H9 (cell line): Measurements from ENCODE around the gene SLC2A1. TPM values are rescaled to one million over a fixed set of nuclear protein-coding genes. Genes with fewer than 3 reads are reported as not detected.

Experiments
- DNase-seq: peaks from one replicate; pipeline ENCODE4 v3.0.0-alpha.2; 2017
- H2AFZ ChIP-seq: one replicate; pipeline ENCODE4 v1.6.1; 2013; ENCODE audit warnings: mild to moderate bottlenecking, low read length, control low read depth, moderate library complexity
- H2AK5ac ChIP-seq: 2 replicates; pipeline ENCODE4 v1.6.1; 2013; ENCODE audit warnings: low read length, control low read depth, mixed read lengths; ENCODE audit not compliant: insufficient read length
- H2BK120ac ChIP-seq: one replicate; pipeline ENCODE4 v1.6.1; 2013; ENCODE audit warnings: low read depth, mild to moderate bottlenecking, low read length, control low read depth, inconsistent platforms; ENCODE audit not compliant: poor library complexity, severe bottlenecking
- H2BK12ac ChIP-seq: 2 replicates; pipeline ENCODE4 v1.6.1; 2013; ENCODE audit warnings: low read length, control low read depth, mixed read lengths, low read depth; ENCODE audit not compliant: insufficient read length
- H2BK15ac ChIP-seq: 2 replicates; pipeline ENCODE4 v1.6.1; 2013; ENCODE audit warnings: low read depth, low read length, control low read depth
- H2BK20ac ChIP-seq: one replicate; pipeline ENCODE4 v1.6.1; 2013; ENCODE audit warnings: low read depth, mild to moderate bottlenecking, low read length, control low read depth, inconsistent platforms; ENCODE audit not compliant: poor library complexity, severe bottlenecking
- H2BK5ac ChIP-seq: 2 replicates; pipeline ENCODE4 v1.6.1; 2013; ENCODE audit warnings: low read length, control low read depth, mixed read lengths; ENCODE audit not compliant: insufficient read length
- H3K14ac ChIP-seq: 2 replicates; pipeline ENCODE4 v1.6.1; 2013; ENCODE audit warnings: low read length, control low read depth; ENCODE audit not compliant: insufficient read depth
- H3K18ac ChIP-seq: 2 replicates; pipeline ENCODE4 v1.6.1; 2013; ENCODE audit warnings: low read depth, mild to moderate bottlenecking, mixed read lengths, low read length, control low read depth; ENCODE audit not compliant: insufficient read length
- H3K23ac ChIP-seq: 2 replicates; pipeline ENCODE4 v1.6.1; 2013; ENCODE audit warnings: low read length, control low read depth, mixed read lengths, low read depth; ENCODE audit not compliant: insufficient read length
- H3K23me2 ChIP-seq: 2 replicates; pipeline ENCODE4 v1.6.1; 2013; ENCODE audit warnings: low read depth, mild to moderate bottlenecking, mixed read lengths, low read length, control low read depth; ENCODE audit not compliant: insufficient read length, poor library complexity, severe bottlenecking
- H3K27ac ChIP-seq: 2 replicates; pipeline ENCODE4 v1.5.1; 2013; ENCODE audit warnings: low read length, control low read depth, mixed read lengths, low read depth; ENCODE audit not compliant: insufficient read length
- H3K27me3 ChIP-seq: 2 replicates; pipeline ENCODE4 v1.6.1; 2013; ENCODE audit warnings: low read length, control low read depth, inconsistent platforms; ENCODE audit not compliant: insufficient read depth
- H3K4ac ChIP-seq: 2 replicates; pipeline ENCODE4 v1.6.1; 2013; ENCODE audit warnings: low read depth, mild to moderate bottlenecking, control low read depth, inconsistent platforms, low read length, moderate library complexity
- H3K4me1 ChIP-seq: 2 replicates; pipeline ENCODE4 v1.6.1; 2013; ENCODE audit warnings: low read length, control low read depth, inconsistent platforms; ENCODE audit not compliant: insufficient read depth
- H3K4me2 ChIP-seq: 2 replicates; pipeline ENCODE4 v1.6.1; 2013; ENCODE audit warnings: low read length, control low read depth, mixed read lengths; ENCODE audit not compliant: insufficient read length, insufficient read depth
- H3K56ac ChIP-seq: 2 replicates; pipeline ENCODE4 v1.6.1; 2013; ENCODE audit warnings: low read depth, mild to moderate bottlenecking, mixed read lengths, low read length, control low read depth; ENCODE audit not compliant: insufficient read length
- H3K79me1 ChIP-seq: 2 replicates; pipeline ENCODE4 v1.6.1; 2013; ENCODE audit warnings: low read depth, mild to moderate bottlenecking, moderate library complexity, low read length, control low read depth, inconsistent platforms; ENCODE audit not compliant: insufficient read depth, poor library complexity, severe bottlenecking
- H3K79me2 ChIP-seq: 2 replicates; pipeline ENCODE4 v1.6.1; 2013; ENCODE audit warnings: low read length, control low read depth, inconsistent platforms; ENCODE audit not compliant: insufficient read depth
- H3K9ac ChIP-seq: 2 replicates; pipeline ENCODE4 v1.6.1; 2013; ENCODE audit warnings: low read length, control low read depth, mixed read lengths; ENCODE audit not compliant: insufficient read length; ENCODE audit errors: extremely low read depth
- H3K9me3 ChIP-seq: one replicate; pipeline ENCODE4 v1.6.1; 2013; ENCODE audit warnings: low read depth, low read length, inconsistent platforms; ENCODE audit not compliant: control insufficient read depth
- H3T11ph ChIP-seq: one replicate; pipeline ENCODE4 v1.6.1; 2013; ENCODE audit warnings: mild to moderate bottlenecking, low read length, control low read depth, inconsistent platforms
- H4K20me1 ChIP-seq: one replicate; pipeline ENCODE4 v1.6.1; 2013; ENCODE audit not compliant: control insufficient read depth, insufficient read length, insufficient read depth
- H4K5ac ChIP-seq: 2 replicates; pipeline ENCODE4 v1.6.1; 2013; ENCODE audit warnings: low read depth, mild to moderate bottlenecking, mixed read lengths, low read length, control low read depth; ENCODE audit not compliant: insufficient read length
- H4K8ac ChIP-seq: replicated peaks from 2 replicates; pipeline ENCODE4 v1.6.1; 2013; ENCODE audit warnings: low read length, control low read depth, mixed read lengths, low read depth; ENCODE audit not compliant: insufficient read length
- H4K91ac ChIP-seq: 2 replicates; pipeline ENCODE4 v1.6.1; 2013; ENCODE audit warnings: low read depth, mild to moderate bottlenecking, moderate library complexity, mixed read lengths, low read length, control low read depth; ENCODE audit not compliant: insufficient read length
- H3K27ac Mint-ChIP-seq, 3 experiments: 2 replicates in 2 of 3; 3 replicates in 1 of 3; pipeline ENCODE4 v1.8.0; 2020 to 2021; ENCODE audit warnings: mixed read lengths in 3 of 3, mild to moderate bottlenecking in 1 of 3, moderate library complexity in 1 of 3
- H3K27me3 Mint-ChIP-seq: 2 replicates; pipeline ENCODE4 v1.8.0; 2021; ENCODE audit warnings: low read depth, mild to moderate bottlenecking, moderate library complexity, mixed read lengths
- H3K36me3 Mint-ChIP-seq, 3 experiments: 2 replicates in 2 of 3; 3 replicates in 1 of 3; pipeline ENCODE4 v1.8.0; 2020 to 2021; ENCODE audit warnings: low read depth in 3 of 3, mixed read lengths in 3 of 3; ENCODE audit not compliant: insufficient read depth in 1 of 3
- H3K4me1 Mint-ChIP-seq, 2 experiments: 2 replicates each; pipeline ENCODE4 v1.8.0; 2020; ENCODE audit warnings: mixed read lengths in 2 of 2
- H3K4me3 Mint-ChIP-seq, 2 experiments: 2 replicates in 1 of 2; 3 replicates in 1 of 2; pipeline ENCODE4 v1.8.0; 2020 to 2021; ENCODE audit warnings: mild to moderate bottlenecking in 2 of 2, mixed read lengths in 2 of 2, moderate library complexity in 1 of 2
- H3K9me3 Mint-ChIP-seq, 2 experiments: 2 replicates in 1 of 2; 3 replicates in 1 of 2; pipeline ENCODE4 v1.8.0; 2020; ENCODE audit warnings: mild to moderate bottlenecking in 2 of 2, mixed read lengths in 2 of 2, moderate library complexity in 1 of 2
- WGBS: extraction: QIAGEN DNeasy Blood & Tissue Kit; methylation state at CpG from one replicate; pipeline ENCODE4 v1.1.7; 2013; ENCODE audit warnings: missing lambda C conversion rate, low lambda C conversion rate, mixed read lengths; ENCODE audit not compliant: insufficient read length; ENCODE audit errors: extremely low coverage; 5-methylcytosine and 5-hydroxymethylcytosine counted together
- total RNA-seq: library from RNA; stranded (reverse); gene quantifications from 2 replicates; pipeline ENCODE4 v1.2.1, GENCODE V29; 2021
- TF ChIP-seq, protein P1 (sequence below): fragments of 200-600 bp; sonication (generic); conservative IDR thresholded peaks from 3 replicates; pipeline ENCODE4 v1.8.0; 2021; ENCODE audit warnings: antibody characterized with exemption, mild to moderate bottlenecking

The SLC2A1 gene
- total RNA-seq, 1 experiment from 2014 or later = 186 TPM

DNA sequence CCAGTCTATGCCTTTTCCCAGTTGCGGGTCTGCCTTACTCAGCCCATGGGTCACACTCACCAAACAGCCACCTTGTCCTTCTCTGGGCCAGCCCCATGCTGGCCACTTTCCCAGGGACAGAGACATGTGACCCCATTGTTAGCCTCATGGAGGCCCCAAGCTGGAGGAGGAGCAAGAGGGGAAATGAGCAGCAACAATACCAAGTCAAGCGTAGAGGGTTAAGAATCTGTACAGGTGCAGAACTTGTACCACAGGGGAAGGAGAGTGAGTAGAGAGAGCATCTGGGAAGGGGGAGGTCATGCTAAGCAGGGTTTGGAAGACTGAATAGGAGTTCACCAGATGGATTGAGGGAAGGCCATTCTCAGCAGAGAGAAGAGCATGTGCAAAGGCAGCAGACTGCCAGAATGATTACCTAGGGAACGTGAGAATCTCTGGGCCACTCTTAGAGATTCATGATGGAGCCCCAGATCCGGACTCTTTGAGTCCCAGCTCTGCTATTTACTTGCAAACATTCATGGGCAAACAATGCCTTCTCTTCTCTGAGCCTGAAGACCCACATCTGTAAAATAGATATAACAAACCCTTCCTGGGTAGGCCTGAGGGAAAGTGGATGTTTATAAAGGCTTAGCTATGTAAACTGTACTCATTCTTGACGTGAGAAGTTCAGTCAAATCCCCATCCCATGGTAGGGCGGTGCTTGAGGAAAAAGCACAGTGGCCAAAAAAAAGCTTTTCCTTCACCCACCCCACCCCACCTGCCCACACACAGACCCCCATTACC, 2.8 kb upstream of the SLC2A1 start:
- Histone ChIP-seq H3K4me2 (no peak overlapping the region), H4K91ac (no peak overlapping the region), H2BK15ac (no peak overlapping the region), H2BK12ac (no peak overlapping the region), H3K4me1 (peaks cover 20% of the 10 kb centered on the region; the same call in 1 of the 2 replicates), H4K20me1 (no peaks in the 10 kb centered on the region), H4K8ac (no peak overlapping the region), H3K9ac (no peak overlapping the region), H4K5ac (no peak overlapping the region), H3K4ac (no peak overlapping the region), H3K9me3 (no peaks in the 10 kb centered on the region), H3K79me1 (no peaks in the 10 kb centered on the region), H3K27me3 (no peaks in the 10 kb centered on the region), H3K18ac (no peak overlapping the region), H2BK5ac (no peak overlapping the region), H3K23me2 (peaks cover 14% of the 10 kb centered on the region), H3K23ac (no peak overlapping the region), H3K27ac (no peak overlapping the region), H2AK5ac (no peak overlapping the region), H3T11ph (no peak overlapping the region), H2BK120ac (no peak overlapping the region), H3K56ac (no peak overlapping the region), H2AFZ (no peak overlapping the region), H2BK20ac (no peak overlapping the region), H3K79me2 (peaks cover 19% of the 10 kb centered on the region), H3K14ac (no peak overlapping the region)
- no peak for DNase-seq
- TF ChIP-seq, protein P1, sequence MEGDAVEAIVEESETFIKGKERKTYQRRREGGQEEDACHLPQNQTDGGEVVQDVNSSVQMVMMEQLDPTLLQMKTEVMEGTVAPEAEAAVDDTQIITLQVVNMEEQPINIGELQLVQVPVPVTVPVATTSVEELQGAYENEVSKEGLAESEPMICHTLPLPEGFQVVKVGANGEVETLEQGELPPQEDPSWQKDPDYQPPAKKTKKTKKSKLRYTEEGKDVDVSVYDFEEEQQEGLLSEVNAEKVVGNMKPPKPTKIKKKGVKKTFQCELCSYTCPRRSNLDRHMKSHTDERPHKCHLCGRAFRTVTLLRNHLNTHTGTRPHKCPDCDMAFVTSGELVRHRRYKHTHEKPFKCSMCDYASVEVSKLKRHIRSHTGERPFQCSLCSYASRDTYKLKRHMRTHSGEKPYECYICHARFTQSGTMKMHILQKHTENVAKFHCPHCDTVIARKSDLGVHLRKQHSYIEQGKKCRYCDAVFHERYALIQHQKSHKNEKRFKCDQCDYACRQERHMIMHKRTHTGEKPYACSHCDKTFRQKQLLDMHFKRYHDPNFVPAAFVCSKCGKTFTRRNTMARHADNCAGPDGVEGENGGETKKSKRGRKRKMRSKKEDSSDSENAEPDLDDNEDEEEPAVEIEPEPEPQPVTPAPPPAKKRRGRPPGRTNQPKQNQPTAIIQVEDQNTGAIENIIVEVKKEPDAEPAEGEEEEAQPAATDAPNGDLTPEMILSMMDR = no peak
- Mint-ChIP-seq H3K36me3 (peaks cover 11 to 18% (median 14%) of the 10 kb centered on the region in 3 experiments), H3K27me3 (no peaks in the 10 kb centered on the region; the same call in 1 of the 2 replicates), H3K9me3 (peaks cover 0 to 7% of the 10 kb centered on the region in 2 experiments; a peak in 2 of 5 replicates), H3K27ac (peak overlapping the region; percentile 1 to 98 (median 93); a peak in 5 of 7 replicates), H3K4me1 (peaks cover 49 to 53% of the 10 kb centered on the region in 2 experiments), H3K4me3 (peak overlapping the region in 1 of 2 experiments; percentile 70; a peak in 3 of 5 replicates)
- no CpG with 5 or more reads among the region's 6 CpGs for WGBS
